BLaER1 (cell line): Measurements from ENCODE around the gene REXO2.

ENCODE experiments used
- H3K27ac ChIP-seq: shearing (Covaris generic); formaldehyde crosslinking; 2 replicates; pipeline ENCODE4 v1.8.1; 2022
- H3K27me3 ChIP-seq: shearing (Covaris generic); formaldehyde crosslinking; 2 replicates; pipeline ENCODE4 v1.8.1; 2022
- H3K36me3 ChIP-seq: shearing (Covaris generic); formaldehyde crosslinking; 2 replicates; pipeline ENCODE4 v1.8.1; 2022
- H3K4me1 ChIP-seq: shearing (Covaris generic); formaldehyde crosslinking; 2 replicates; pipeline ENCODE4 v1.8.1; 2022
- H3K4me2 ChIP-seq: shearing (Covaris generic); formaldehyde crosslinking; 2 replicates; pipeline ENCODE4 v1.8.1; 2022
- H3K4me3 ChIP-seq: shearing (Covaris generic); formaldehyde crosslinking; 2 replicates; pipeline ENCODE4 v1.8.1; 2022
- H3K9ac ChIP-seq: shearing (Covaris generic); formaldehyde crosslinking; 2 replicates; pipeline ENCODE4 v1.8.1; 2022
- H3K9me3 ChIP-seq: shearing (Covaris generic); formaldehyde crosslinking; 2 replicates; pipeline ENCODE4 v1.8.1; 2022
- H4K20me1 ChIP-seq: shearing (Covaris generic); formaldehyde crosslinking; 2 replicates; pipeline ENCODE4 v1.8.1; 2022
- Cebpa-rat ChIP-seq: shearing (Covaris generic); IDR thresholded peaks from 2 replicates; pipeline ENCODE4 v1.8.1; 2022

Gene REXO2

DNA sequence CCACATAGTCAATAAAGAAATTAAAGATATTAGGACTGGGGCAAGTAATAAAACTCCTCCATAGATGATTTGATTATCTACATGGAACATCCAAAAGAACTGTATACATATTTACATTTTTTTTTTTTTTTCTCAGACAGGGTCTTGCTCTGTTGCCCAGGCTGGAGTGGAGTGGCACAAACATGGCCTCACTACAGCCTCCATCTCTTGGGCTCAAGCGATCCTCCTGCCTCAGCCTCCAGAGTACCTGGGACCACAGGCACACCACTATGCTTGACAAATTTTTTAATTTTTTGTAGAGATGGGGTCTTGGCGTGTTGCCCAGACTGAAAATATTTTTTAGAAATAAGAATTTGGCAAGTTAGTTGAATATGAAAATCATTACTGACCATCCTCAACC lies 24.7 kb downstream of the REXO2 start:
- Histone ChIP-seq H3K27me3 (no peaks in the 10 kb centered on the region), H4K20me1 (no peaks in the 10 kb centered on the region), H3K4me1 (no peaks in the 10 kb centered on the region), H3K9me3 (no peaks in the 10 kb centered on the region), H3K4me3 (no peak overlapping the region), H3K9ac (no peak overlapping the region), H3K4me2 (no peak overlapping the region), H3K27ac (no peak overlapping the region), H3K36me3 (no peaks in the 10 kb centered on the region)
- no peak for TF ChIP-seq Cebpa-rat

DNA sequence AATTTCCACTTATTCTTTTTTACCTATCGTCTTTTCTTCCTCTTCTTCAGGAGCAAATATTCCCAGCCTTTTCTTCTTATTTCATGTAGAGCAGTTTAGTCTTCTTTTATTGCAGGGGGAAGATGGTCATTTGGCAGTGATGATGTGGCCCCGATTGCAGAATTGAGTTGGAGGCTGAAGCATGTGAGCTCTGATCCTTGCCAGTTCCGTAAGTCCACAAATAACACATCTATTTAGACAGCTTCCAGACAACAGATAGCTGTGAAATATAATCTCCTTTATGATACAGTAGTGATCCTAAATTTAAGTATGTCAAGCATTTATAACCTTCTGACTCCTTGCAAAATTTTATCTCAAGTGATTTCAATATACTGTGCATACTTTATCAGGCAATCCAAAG lies 27.5 kb downstream of the REXO2 start:
- no peaks in the 10 kb centered on the region for H3K36me3 ChIP-seq
- no peaks in the 10 kb centered on the region for H4K20me1 ChIP-seq
- no peaks in the 10 kb centered on the region for H3K9me3 ChIP-seq
- TF ChIP-seq Cebpa-rat: no peak
- no peak overlapping the region for H3K9ac ChIP-seq
- no peaks in the 10 kb centered on the region for H3K27me3 ChIP-seq
- no peaks in the 10 kb centered on the region for H3K4me1 ChIP-seq
- no peak overlapping the region for H3K4me2 ChIP-seq
- H3K27ac ChIP-seq: no peak overlapping the region
- no peak overlapping the region for H3K4me3 ChIP-seq

DNA sequence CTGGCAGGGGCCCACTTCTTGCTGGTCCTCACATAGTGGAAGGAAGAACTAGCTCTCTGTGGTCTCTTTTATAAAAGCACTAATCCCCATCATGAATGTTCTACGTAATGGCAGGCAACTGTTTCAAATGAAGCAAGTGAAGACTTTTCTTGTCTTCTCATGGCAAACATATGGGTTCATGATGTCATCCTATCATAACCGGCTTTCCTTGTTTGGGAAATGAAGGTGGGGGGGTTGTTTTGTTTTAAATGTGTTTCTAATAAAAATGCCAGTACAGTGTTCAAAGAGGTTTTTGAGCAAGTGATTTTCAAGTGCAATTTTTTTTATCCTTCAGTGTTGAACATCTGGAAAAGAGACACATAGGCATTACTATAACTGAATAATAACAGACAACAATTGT lies 33.4 kb downstream of the REXO2 start:
- H3K27ac ChIP-seq: no peak overlapping the region

DNA sequence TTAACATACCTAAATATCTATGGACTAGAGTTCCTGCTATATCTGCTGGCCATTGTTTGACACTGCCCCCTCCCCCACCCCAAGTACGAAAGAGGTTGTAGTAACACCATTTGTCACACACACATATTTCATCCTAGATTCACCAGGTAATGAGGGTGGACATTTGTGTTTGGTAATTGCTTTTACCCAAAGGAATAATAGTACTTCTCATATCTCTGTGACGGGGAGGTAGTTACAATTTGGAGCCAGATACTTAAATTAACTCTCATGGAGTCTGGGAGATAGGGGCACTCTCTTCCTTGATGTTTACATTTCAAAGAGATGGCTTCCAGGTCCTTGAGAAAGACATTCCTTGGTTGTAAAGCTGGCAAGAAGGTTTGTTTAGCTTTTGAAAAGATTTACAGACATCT lies 38.7 kb downstream of the REXO2 start:
- Histone ChIP-seq H3K9ac (no peak overlapping the region), H3K4me3 (no peak overlapping the region)

More for the DNA sequence above, 33.4 kb downstream of the REXO2 start:
- Histone ChIP-seq H3K4me1 (no peaks in the 10 kb centered on the region), H3K36me3 (no peaks in the 10 kb centered on the region), H3K27me3 (no peaks in the 10 kb centered on the region), H3K4me3 (no peak overlapping the region), H3K9ac (no peak overlapping the region), H4K20me1 (no peaks in the 10 kb centered on the region), H3K4me2 (no peak overlapping the region), H3K9me3 (no peaks in the 10 kb centered on the region)
- TF ChIP-seq Cebpa-rat: no peak

DNA sequence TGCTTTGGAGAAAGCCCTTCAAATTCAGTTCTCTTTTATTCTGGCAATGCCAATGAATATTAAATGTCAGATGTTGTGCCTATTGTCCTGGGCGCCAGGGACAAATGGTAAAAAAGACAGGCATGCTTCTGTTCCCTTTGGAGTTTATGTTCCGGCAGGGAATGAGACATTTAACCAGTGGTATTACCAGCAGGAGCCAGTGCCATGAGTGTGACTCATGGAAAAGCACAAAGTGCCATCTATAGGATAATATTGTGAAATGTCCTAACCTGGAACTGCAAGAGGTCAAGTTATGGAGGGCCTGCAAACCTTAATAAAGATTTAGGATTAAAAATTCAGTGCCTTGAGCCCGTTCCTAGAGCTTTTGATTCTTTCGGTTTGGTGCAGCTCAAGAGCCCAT lies 39.5 kb downstream of the REXO2 start:
- no peaks in the 10 kb centered on the region for H3K36me3 ChIP-seq
- no peak overlapping the region for H3K9ac ChIP-seq
- no peaks in the 10 kb centered on the region for H3K27me3 ChIP-seq
- H4K20me1 ChIP-seq: no peaks in the 10 kb centered on the region
- TF ChIP-seq Cebpa-rat: no peak
- H3K4me1 ChIP-seq: no peaks in the 10 kb centered on the region
- no peak overlapping the region for H3K4me3 ChIP-seq
- H3K4me2 ChIP-seq: no peak overlapping the region
- no peaks in the 10 kb centered on the region for H3K9me3 ChIP-seq
- no peak overlapping the region for H3K27ac ChIP-seq

More for the DNA sequence above, 38.7 kb downstream of the REXO2 start:
- Histone ChIP-seq H3K9me3 (no peaks in the 10 kb centered on the region), H3K27me3 (no peaks in the 10 kb centered on the region), H3K4me1 (no peaks in the 10 kb centered on the region), H3K4me2 (no peak overlapping the region), H3K36me3 (no peaks in the 10 kb centered on the region), H4K20me1 (no peaks in the 10 kb centered on the region), H3K27ac (no peak overlapping the region)
- no peak for TF ChIP-seq Cebpa-rat

DNA sequence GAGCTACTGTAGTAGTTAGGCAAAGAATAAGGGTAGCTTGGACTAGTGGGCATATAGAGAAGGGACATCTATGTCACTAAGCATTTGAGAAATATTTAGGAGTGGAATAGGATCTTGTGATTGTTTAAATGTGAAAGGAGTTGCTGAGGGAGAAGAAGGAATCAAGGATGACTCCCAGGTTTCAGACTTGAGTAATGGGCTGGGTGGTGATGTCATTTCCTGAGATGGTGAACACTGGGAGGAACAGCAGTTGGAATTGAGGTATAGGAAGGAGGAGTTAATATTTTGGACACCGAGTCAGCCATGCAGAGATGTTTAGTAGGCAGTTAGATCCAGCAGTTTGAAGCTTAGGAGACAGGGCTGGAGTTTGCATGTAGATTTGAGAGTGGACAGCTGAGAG lies 40.1 kb downstream of the REXO2 start:
- Histone ChIP-seq H3K4me3 (no peak overlapping the region), H3K27ac (no peak overlapping the region), H3K27me3 (no peaks in the 10 kb centered on the region), H3K4me1 (no peaks in the 10 kb centered on the region), H3K4me2 (no peak overlapping the region), H3K9ac (no peak overlapping the region), H4K20me1 (no peaks in the 10 kb centered on the region), H3K36me3 (no peaks in the 10 kb centered on the region), H3K9me3 (no peaks in the 10 kb centered on the region)
- no peak for TF ChIP-seq Cebpa-rat

DNA sequence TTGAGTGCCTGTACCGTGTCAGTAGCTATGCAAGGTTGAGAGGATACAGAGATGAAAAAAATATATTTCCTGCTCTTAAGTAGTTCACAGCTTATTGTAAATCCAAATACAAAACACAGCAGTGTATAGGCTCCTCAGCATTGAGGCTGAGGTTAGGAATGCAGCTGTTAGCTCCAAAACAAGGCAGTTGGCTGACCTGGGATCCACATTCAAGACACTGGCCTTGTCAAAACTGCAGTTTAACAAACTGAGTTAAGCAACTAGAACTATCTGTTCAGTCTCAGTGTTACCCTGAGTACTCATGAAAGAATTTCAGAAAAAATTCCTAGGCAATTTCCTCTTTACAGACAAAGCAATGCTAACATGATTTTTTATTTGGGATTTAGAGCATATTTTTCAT lies 42.8 kb downstream of the REXO2 start:
- no peak overlapping the region for H3K27ac ChIP-seq
- no peaks in the 10 kb centered on the region for H3K27me3 ChIP-seq
- H3K36me3 ChIP-seq: no peaks in the 10 kb centered on the region
- H3K4me1 ChIP-seq: no peaks in the 10 kb centered on the region
- no peak for TF ChIP-seq Cebpa-rat
- H3K9ac ChIP-seq: no peak overlapping the region
- H3K9me3 ChIP-seq: no peaks in the 10 kb centered on the region
- H4K20me1 ChIP-seq: no peaks in the 10 kb centered on the region
- H3K4me3 ChIP-seq: no peak overlapping the region
- no peak overlapping the region for H3K4me2 ChIP-seq

DNA sequence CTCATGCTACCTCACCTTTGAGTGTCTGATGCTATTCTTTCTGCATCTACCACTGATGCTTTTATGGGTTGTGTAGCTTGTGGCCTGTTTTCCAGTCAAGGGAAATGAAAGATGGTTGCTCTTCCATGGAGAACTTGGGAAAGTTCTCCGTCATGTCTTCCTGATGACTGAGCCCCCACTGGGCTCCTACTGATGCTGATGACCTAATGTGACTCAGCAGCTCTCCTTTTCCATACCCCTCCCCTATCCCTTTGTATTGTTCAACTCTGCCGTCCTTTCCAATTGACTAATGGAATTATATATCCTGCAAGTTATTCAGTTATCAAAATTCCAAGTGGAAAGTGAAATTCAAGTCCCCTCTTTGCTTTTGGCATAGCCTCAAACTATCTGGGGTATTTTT lies 44.7 kb downstream of the REXO2 start:
- Histone ChIP-seq H3K27me3 (no peaks in the 10 kb centered on the region), H3K4me2 (no peak overlapping the region), H3K4me1 (no peaks in the 10 kb centered on the region), H3K9me3 (no peaks in the 10 kb centered on the region), H3K9ac (no peak overlapping the region), H4K20me1 (no peaks in the 10 kb centered on the region), H3K4me3 (no peak overlapping the region), H3K36me3 (no peaks in the 10 kb centered on the region), H3K27ac (no peak overlapping the region)
- no peak for TF ChIP-seq Cebpa-rat

DNA sequence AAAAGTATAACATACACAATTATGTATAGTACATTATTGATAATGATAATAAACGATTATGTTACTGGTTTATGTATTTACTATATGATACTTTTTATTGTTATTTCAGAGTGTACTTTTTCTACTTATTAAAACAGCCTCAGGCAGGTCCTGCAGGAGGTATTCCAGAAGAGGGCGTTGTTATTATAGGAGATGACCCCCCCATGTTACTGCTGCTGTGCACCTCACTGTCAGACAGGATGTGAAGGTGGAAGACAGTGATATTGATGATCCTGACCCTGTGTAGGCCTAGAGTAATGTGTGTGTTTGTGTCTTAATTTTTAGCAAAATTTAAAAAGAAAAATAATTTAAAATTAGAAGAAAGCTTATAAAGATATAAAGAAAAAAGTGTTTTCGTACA lies 57.6 kb downstream of the REXO2 start:
- Histone ChIP-seq H3K4me2 (no peak overlapping the region), H3K36me3 (no peaks in the 10 kb centered on the region), H3K4me3 (no peak overlapping the region), H4K20me1 (no peaks in the 10 kb centered on the region), H3K27ac (no peak overlapping the region), H3K9me3 (no peaks in the 10 kb centered on the region), H3K4me1 (no peaks in the 10 kb centered on the region), H3K9ac (no peak overlapping the region), H3K27me3 (no peaks in the 10 kb centered on the region)
- TF ChIP-seq Cebpa-rat: no peak

DNA sequence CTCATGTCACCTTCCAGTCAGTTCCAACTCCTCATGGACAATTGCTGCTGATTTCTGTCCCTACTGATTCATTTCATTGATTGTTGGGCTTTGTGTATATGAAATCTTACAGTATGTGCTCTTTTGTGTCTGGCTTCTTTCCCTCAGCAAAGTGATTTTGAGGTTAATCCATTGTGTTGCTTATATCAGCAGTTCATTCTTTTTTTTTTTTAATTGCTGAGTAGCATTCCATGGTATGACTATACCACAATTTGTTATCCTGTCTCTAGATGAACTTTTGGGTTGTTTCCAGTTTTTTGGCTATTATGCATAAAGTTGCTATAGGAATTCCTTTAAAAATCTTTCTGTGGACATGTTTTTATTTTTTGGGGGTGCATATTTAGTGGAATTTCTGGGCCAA lies 60.5 kb downstream of the REXO2 start:
- Histone ChIP-seq H3K9ac (no peak overlapping the region), H3K4me1 (no peaks in the 10 kb centered on the region)

More for the DNA sequence above, 60.5 kb downstream of the REXO2 start:
- no peak overlapping the region for H3K27ac ChIP-seq
- no peak for TF ChIP-seq Cebpa-rat
- H3K36me3 ChIP-seq: no peaks in the 10 kb centered on the region
- no peaks in the 10 kb centered on the region for H3K9me3 ChIP-seq
- no peaks in the 10 kb centered on the region for H4K20me1 ChIP-seq
- no peak overlapping the region for H3K4me2 ChIP-seq
- H3K27me3 ChIP-seq: no peaks in the 10 kb centered on the region
- no peak overlapping the region for H3K4me3 ChIP-seq
